ENCODE data around the gene TANC2.
A peak's percentile ranks its signal among the peaks of the same experiment; 100 is the strongest.

TANC2 gene

DNA sequence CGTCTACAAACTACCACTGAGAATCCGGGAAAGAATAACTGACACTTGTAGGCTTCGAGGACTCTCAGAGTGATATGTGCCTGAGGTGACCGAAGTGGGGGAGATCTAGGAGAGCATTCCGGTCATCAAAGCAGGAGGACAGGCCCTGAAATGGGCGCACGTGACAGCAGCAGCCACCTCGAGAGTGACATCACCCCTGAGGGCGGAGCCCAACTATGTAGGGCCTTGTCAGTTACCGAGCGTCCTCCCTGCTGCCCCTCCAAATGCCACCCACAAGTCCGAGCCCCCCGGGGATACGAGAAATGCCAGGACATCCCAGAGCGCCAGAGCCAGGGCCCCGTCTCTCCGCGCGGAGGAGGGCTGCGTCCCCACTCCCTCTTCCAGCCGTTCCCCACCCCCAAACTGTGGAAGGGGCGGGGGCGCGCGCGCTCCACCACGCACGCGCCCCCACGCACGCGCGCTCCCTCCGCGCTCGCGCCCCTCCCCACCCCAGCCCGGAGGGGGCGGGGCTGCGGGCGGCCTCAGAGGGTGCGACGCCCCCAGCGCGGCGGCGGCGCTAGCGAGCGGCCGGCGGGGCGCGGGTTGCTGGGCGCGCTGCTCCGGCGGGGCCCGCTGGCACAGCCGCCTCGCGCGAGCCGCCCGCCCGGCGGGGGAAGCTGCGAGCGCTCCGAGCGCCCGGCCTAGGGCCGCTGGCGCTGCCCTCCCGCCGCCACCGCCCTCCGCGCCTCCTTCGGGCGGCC is at the start of gene TANC2:
TSS of gene TANC2 (plus strand) at position 550 of the 740 bp plus-strand sequence. CDS start 43,325 bp downstream, outside the sequence.
- H3K4me3 ChIP-seq (replicated peaks in 1 of 2; ENCODE audit: low read depth in 2 of 2, low read length in 2 of 2) = peak within 1 kb of the TSS; percentile 88 to 95
- DNase-seq (ENCODE audit: low read depth in 2 of 2) = peak; percentile 80 to 83
- TF ChIP-seq CTCF (IDR thresholded peaks at IDR 0.05; ENCODE audit: low read depth, low read length) = no peak

- H3K4me3 ChIP-seq (replicated peaks in 1 of 2; ENCODE audit: low read depth in 2 of 2, low read length in 2 of 2) = no peak overlapping the region
- DNase-seq (ENCODE audit: low read depth in 2 of 2) = peak; percentile 42 to 66
- TF ChIP-seq CTCF (IDR thresholded peaks at IDR 0.05; ENCODE audit: low read depth, low read length) = no peak
These were observed 49.1 kb upstream of the TANC2 start for GRCh38 chr17:62916684-62917571.

- peak; percentile 26 to 65 for DNase-seq (ENCODE audit: low read depth in 2 of 2)
- H3K4me3 ChIP-seq (replicated peaks in 1 of 2; ENCODE audit: low read depth in 2 of 2, low read length in 2 of 2) = no peak overlapping the region
- no peak for TF ChIP-seq CTCF (IDR thresholded peaks at IDR 0.05; ENCODE audit: low read depth, low read length)
These were observed 46.6 kb upstream of the TANC2 start for GRCh38 chr17:62919388-62919787.

DNA sequence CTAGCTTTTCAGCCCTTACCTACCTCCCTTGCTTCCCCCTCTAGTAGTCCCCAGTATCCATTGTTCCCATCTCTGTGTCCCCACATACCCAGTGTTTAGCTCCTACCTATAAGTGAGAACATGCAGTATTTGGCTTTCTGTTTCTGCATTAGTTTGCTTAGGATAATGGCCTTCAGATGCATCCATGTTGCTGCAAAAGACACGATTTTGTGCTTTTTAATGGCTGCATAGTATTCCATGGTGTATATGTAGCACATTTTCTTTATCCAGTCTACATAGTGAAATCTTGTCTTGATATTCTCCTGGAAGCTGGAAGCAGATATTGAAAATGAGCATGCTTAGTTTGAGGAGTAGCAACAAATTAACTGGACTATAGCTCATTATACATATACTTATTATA is 45.7 kb upstream of the TANC2 start:
- TF ChIP-seq CTCF (IDR thresholded peaks at IDR 0.05; ENCODE audit: low read depth, low read length) = no peak
- no peak for DNase-seq (ENCODE audit: low read depth in 2 of 2)
- H3K4me3 ChIP-seq (replicated peaks in 1 of 2; ENCODE audit: low read depth in 2 of 2, low read length in 2 of 2) = no peak overlapping the region

GRCh38 chr17:62921817-62922216 is 44.2 kb upstream of the TANC2 start:
- H3K4me3 ChIP-seq (replicated peaks in 1 of 2; ENCODE audit: low read depth in 2 of 2, low read length in 2 of 2) = no peak overlapping the region
- no peak for DNase-seq (ENCODE audit: low read depth in 2 of 2)
- TF ChIP-seq CTCF (IDR thresholded peaks at IDR 0.05; ENCODE audit: low read depth, low read length) = no peak

GRCh38 chr17:62923258-62924150 is 42.5 kb upstream of the TANC2 start:
- TF ChIP-seq CTCF (IDR thresholded peaks at IDR 0.05; ENCODE audit: low read depth, low read length) = no peak
- H3K4me3 ChIP-seq (replicated peaks in 1 of 2; ENCODE audit: low read depth in 2 of 2, low read length in 2 of 2) = no peak overlapping the region
- no peak for DNase-seq (ENCODE audit: low read depth in 2 of 2)
